Peyer's patch (tissue), 4 donors: ENCODE data around the gene RASSF8.

ENCODE experiments used
- CTCF ChIP-seq, 6 experiments: fragments of 450-650 bp in 4 of 6; fragments of 200-600 bp in 2 of 6; sonication (generic) in 1 of 6; IDR thresholded peaks; one replicate each; pipeline ENCODE4 v1.5.1; 2017 to 2019; ENCODE audit warnings: antibody characterized with exemption in 6 of 6, mild to moderate bottlenecking in 3 of 6, moderate library complexity in 1 of 6
- POLR2A ChIP-seq, 2 donors: fragments of 450-650 bp; IDR thresholded peaks; one replicate each; pipeline ENCODE4 v1.5.1; 2017; ENCODE audit warnings: antibody characterized with exemption in 2 of 2, mild to moderate bottlenecking in 2 of 2, moderate library complexity in 2 of 2

DNA sequence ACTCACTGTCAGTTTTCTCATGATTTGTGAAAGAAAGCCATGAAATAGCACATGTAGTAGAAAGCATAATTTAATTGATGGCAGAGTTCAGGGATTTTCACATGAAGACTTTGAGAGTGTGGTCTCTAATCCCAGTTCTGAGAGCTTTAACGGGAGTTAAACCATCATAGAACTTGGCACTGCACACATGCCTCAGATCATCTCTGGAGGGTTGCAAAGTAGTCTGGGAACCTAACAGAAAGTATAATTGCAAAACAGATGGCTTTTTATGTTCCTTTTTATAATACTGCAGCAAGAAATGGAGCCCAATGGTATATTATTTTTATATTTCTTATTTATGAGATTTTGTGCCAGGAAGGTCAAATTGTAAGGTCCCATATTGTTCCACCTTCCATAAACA lies 88.4 kb downstream of the RASSF8 start:
- TF ChIP-seq CTCF (IDR thresholded peaks at IDR 0.05) (no peak), POLR2A (IDR thresholded peaks at IDR 0.05) (no peak)
